Prostate gland (tissue), 2 donors: Measurements from ENCODE around the gene AKAP13. TPM values are rescaled to one million over a fixed set of nuclear protein-coding genes. Genes with fewer than 3 reads are reported as not detected.

Experiments used
- DNase-seq: peaks from one replicate; pipeline ENCODE4 v3.0.0-alpha.2; 2019; ENCODE audit warnings: low spot score
- H3K27ac ChIP-seq, 2 donors: fragments of 200-600 bp; sonication (generic); 2 replicates each; pipeline ENCODE4 v1.5.1; 2017 to 2019
- H3K27me3 ChIP-seq: fragments of 200-600 bp; sonication (generic); replicated peaks from 2 replicates; pipeline ENCODE4 v1.5.1; 2019; ENCODE audit not compliant: insufficient read depth
- H3K36me3 ChIP-seq, 2 donors: fragments of 200-600 bp; sonication (generic); 1 replicate in 1 of 2; 2 replicates in 1 of 2; pipeline versions ENCODE4 v1.5.1 to v1.8.1; 2017 to 2019
- H3K4me1 ChIP-seq: fragments of 200-600 bp; sonication (generic); replicated peaks from 2 replicates; pipeline ENCODE4 v1.5.1; 2019
- H3K4me3 ChIP-seq, 2 donors: fragments of 200-600 bp; sonication (generic); 2 replicates each; pipeline ENCODE4 v1.5.1; 2017 to 2019
- H3K9me3 ChIP-seq: fragments of 200-600 bp; sonication (generic); 2 replicates; pipeline ENCODE4 v1.5.1; 2017
- CTCF ChIP-seq, 4 experiments: fragments of 200-600 bp in 2 of 4; fragments of 450-650 bp in 2 of 4; sonication (generic) in 2 of 4; IDR thresholded peaks; 1 replicate in 3 of 4; 2 replicates in 1 of 4; pipeline ENCODE4 v1.5.1; 2016 to 2019; ENCODE audit warnings: antibody characterized with exemption in 4 of 4, mild to moderate bottlenecking in 2 of 4, moderate library complexity in 2 of 4
- POLR2A ChIP-seq: fragments of 450-650 bp; IDR thresholded peaks from one replicate; pipeline ENCODE4 v1.6.1; 2016; ENCODE audit warnings: antibody characterized with exemption, mild to moderate bottlenecking
- POLR2AphosphoS5 ChIP-seq: sonication (generic); formaldehyde crosslinking; IDR thresholded peaks from one replicate; pipeline ENCODE4 v1.6.1; 2017; ENCODE audit warnings: antibody characterized with exemption
- WGBS: methylation state at CpG from one replicate; pipeline ENCODE4 v1.1.5; 2018; 5-methylcytosine and 5-hydroxymethylcytosine counted together
- intact Hi-C: fragments of 100-400 bp; cut with DNase I; formaldehyde crosslinking; loops from one replicate; pipeline ENCODE4 v1.14.2; 2022
- total RNA-seq, 2 donors: library from RNA; depleted of rRNA; stranded (reverse); fragments of >200 nt; gene quantifications; one replicate each; pipeline ENCODE4 v1.1.0, GENCODE V29; 2016

The AKAP13 gene
- total RNA-seq, 2 donors from 2014 or later = 102 to 195 TPM

GRCh38 chr15:85407421-85408269, 27.2 kb downstream of the AKAP13 start:
- no peaks in the 10 kb centered on the region for H3K9me3 ChIP-seq
- H3K4me1 ChIP-seq = peaks cover 8% of the 10 kb centered on the region
- intact Hi-C loops = no loop called here
- H3K4me3 ChIP-seq = no peak overlapping the region
- no peak for DNase-seq
- H3K27me3 ChIP-seq = no peaks in the 10 kb centered on the region
- no peak overlapping the region for H3K27ac ChIP-seq
- WGBS = 87% methylated on average over 6 of the region's 6 CpGs
- H3K36me3 ChIP-seq = no peaks in the 10 kb centered on the region
- TF ChIP-seq POLR2AphosphoS5 (peak; percentile 14), CTCF (IDR thresholded peaks at IDR 0.05) (no peak)

- TF ChIP-seq POLR2A (no peak), CTCF (IDR thresholded peaks at IDR 0.05) (no peak), POLR2AphosphoS5 (no peak)
- H3K4me3 ChIP-seq = no peak overlapping the region
- no peaks in the 10 kb centered on the region for H3K27me3 ChIP-seq
- H3K9me3 ChIP-seq = no peaks in the 10 kb centered on the region
- no peaks in the 10 kb centered on the region for H3K36me3 ChIP-seq
- no peak overlapping the region for H3K27ac ChIP-seq
- intact Hi-C loops = no loop called here
- whole genome bisulfite sequencing = 83% methylated on average over 6 of the region's 6 CpGs
- no peak for DNase-seq
- peaks cover 8% of the 10 kb centered on the region for H3K4me1 ChIP-seq
Measured at GRCh38 chr15:85408270-85408746, 27.9 kb downstream of the AKAP13 start.

- Histone ChIP-seq H3K27ac (no peak overlapping the region), H3K4me3 (no peak overlapping the region), H3K27me3 (no peaks in the 10 kb centered on the region), H3K9me3 (no peaks in the 10 kb centered on the region), H3K36me3 (no peaks in the 10 kb centered on the region), H3K4me1 (no peaks in the 10 kb centered on the region)
- intact Hi-C loops = loop anchor here (2.0 to 5.0 kb wide), 2 partner anchors 25 to 115 kb away; no protein-coding TSS in a partner anchor
- no peak for DNase-seq
- TF ChIP-seq POLR2AphosphoS5 (no peak), POLR2A (no peak), CTCF (IDR thresholded peaks at IDR 0.05) (no peak)
- 16% methylated on average over 3 of the region's 3 CpGs for WGBS
Measured at GRCh38 chr15:85412066-85412465, 31.7 kb downstream of the AKAP13 start.

- Histone ChIP-seq H3K27me3 (no peaks in the 10 kb centered on the region), H3K4me3 (no peak overlapping the region), H3K4me1 (no peaks in the 10 kb centered on the region), H3K36me3 (no peaks in the 10 kb centered on the region), H3K9me3 (no peaks in the 10 kb centered on the region), H3K27ac (peak overlapping the region; percentile 20 to 50)
- peak; percentile 30 for DNase-seq
- TF ChIP-seq POLR2AphosphoS5 = peak; percentile 57
- no peak for TF ChIP-seq CTCF (IDR thresholded peaks at IDR 0.05)
- no peak for TF ChIP-seq POLR2A
- intact Hi-C loops = loop anchor here (2.0 to 5.0 kb wide), 2 partner anchors 26 to 116 kb away; no protein-coding TSS in a partner anchor
- 50% methylated on average over 14 of the region's 14 CpGs for WGBS
Measured at GRCh38 chr15:85412956-85413854, 32.8 kb downstream of the AKAP13 start.
